ENCODE results near the gene LIFR. TPM values are rescaled to one million over a fixed set of nuclear protein-coding genes. Genes with fewer than 3 reads are reported as not detected.

The LIFR gene
- total RNA-seq, 1 donor = 39.8 TPM

DNA sequence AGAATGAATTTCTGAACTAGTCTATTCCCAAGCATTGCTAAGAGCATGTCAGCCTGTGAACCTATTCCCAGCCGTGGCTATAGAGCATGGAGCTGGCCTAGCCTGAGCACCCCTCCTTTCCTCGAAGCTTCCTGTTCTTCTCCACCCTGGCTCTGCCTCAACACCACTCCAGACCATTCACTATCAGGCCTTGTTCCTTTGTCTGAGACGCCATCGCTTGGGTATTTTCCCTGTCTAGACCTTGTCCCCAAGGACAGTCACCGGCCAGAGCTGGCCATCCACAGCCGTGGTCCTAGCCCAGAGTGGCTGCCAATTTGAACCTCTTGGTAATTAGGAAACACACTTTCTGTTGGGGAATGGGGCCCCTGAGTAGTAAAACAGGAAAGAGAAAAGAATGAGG, 105.8 kb downstream of the LIFR start:
- no peaks in the 10 kb centered on the region for H3K9me3 ChIP-seq (ENCODE audit: low read depth, low read length)
- no peak overlapping the region for H2AFZ ChIP-seq (ENCODE audit: low read length)
- no peak for DNase-seq (ENCODE audit: insufficient read length, low spot score, missing footprints)
- H4K20me1 ChIP-seq (ENCODE audit: insufficient read depth, low read length) = no peaks in the 10 kb centered on the region
- TF ChIP-seq, protein P1, sequence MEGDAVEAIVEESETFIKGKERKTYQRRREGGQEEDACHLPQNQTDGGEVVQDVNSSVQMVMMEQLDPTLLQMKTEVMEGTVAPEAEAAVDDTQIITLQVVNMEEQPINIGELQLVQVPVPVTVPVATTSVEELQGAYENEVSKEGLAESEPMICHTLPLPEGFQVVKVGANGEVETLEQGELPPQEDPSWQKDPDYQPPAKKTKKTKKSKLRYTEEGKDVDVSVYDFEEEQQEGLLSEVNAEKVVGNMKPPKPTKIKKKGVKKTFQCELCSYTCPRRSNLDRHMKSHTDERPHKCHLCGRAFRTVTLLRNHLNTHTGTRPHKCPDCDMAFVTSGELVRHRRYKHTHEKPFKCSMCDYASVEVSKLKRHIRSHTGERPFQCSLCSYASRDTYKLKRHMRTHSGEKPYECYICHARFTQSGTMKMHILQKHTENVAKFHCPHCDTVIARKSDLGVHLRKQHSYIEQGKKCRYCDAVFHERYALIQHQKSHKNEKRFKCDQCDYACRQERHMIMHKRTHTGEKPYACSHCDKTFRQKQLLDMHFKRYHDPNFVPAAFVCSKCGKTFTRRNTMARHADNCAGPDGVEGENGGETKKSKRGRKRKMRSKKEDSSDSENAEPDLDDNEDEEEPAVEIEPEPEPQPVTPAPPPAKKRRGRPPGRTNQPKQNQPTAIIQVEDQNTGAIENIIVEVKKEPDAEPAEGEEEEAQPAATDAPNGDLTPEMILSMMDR (IDR thresholded peaks at IDR 0.05; ENCODE audit: extremely low read depth, low read depth, low read length) = no peak
- H3K36me3 ChIP-seq (ENCODE audit: insufficient read depth, low read length) = peaks cover 57% of the 10 kb centered on the region
- H3K79me2 ChIP-seq (ENCODE audit: insufficient read depth, low read length) = peaks cover 13% of the 10 kb centered on the region
- H3K4me2 ChIP-seq (ENCODE audit: insufficient read depth, low read length) = no peak overlapping the region
- no peak overlapping the region for H3K4me3 ChIP-seq (ENCODE audit: insufficient read depth, low read length)
- no peaks in the 10 kb centered on the region for H3K27me3 ChIP-seq (ENCODE audit: insufficient read depth, low read length)
- peaks cover 4% of the 10 kb centered on the region for H3K4me1 ChIP-seq (ENCODE audit: insufficient read depth, low read length)
- H3K27ac ChIP-seq (ENCODE audit: low read depth, low read length) = no peak overlapping the region

DNA sequence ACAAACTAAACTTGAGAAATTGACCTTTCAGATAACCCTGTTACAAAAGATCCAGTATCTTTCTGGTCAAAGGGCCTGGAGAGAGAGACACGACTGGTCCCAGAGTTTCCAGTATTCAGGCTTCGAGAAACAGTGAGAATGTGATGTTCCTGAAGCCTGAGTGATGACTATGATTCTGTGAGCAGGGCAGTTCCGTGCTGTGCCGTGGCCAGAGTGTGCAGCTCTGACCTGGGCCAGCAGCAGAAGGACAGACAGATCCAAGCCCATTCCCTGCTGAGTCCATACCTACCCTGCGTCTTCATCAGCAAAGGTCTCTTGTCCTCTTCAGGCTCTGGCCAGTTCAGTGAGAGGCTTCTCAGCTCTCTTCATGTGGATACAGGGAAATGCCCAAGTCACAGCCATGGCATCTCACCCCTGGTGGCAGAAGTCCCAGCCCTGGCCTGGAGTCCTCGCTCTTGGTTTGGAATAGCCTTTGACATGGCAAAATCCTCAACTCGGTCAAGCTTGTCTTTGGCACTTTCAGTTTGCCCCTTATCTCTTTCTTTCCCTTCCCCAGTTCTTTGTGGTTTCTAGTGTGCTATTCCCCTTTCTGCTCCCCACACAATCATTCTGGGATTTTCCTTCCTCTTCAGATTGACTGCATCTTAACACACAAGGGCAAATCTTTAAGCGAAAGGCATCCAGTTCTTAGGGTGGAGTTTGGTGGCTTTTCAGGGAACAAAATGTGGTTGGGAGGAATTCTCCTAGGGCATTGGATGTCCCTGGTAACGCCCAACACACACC, 107.7 kb downstream of the LIFR start:
- Histone ChIP-seq H4K20me1 (ENCODE audit: insufficient read depth, low read length) (no peaks in the 10 kb centered on the region), H3K27ac (ENCODE audit: low read depth, low read length) (no peak overlapping the region), H3K36me3 (ENCODE audit: insufficient read depth, low read length) (peaks cover 42% of the 10 kb centered on the region), H3K9me3 (ENCODE audit: low read depth, low read length) (no peaks in the 10 kb centered on the region), H3K4me3 (ENCODE audit: insufficient read depth, low read length) (no peak overlapping the region), H2AFZ (ENCODE audit: low read length) (no peak overlapping the region), H3K79me2 (ENCODE audit: insufficient read depth, low read length) (peaks cover 13% of the 10 kb centered on the region), H3K4me1 (ENCODE audit: insufficient read depth, low read length) (peaks cover 9% of the 10 kb centered on the region), H3K27me3 (ENCODE audit: insufficient read depth, low read length) (no peaks in the 10 kb centered on the region), H3K4me2 (ENCODE audit: insufficient read depth, low read length) (no peak overlapping the region)
- DNase-seq (ENCODE audit: insufficient read length, low spot score, missing footprints) = peak; percentile 1
- TF ChIP-seq, protein P1 (IDR thresholded peaks at IDR 0.05; ENCODE audit: extremely low read depth, low read depth, low read length) = no peak

DNA sequence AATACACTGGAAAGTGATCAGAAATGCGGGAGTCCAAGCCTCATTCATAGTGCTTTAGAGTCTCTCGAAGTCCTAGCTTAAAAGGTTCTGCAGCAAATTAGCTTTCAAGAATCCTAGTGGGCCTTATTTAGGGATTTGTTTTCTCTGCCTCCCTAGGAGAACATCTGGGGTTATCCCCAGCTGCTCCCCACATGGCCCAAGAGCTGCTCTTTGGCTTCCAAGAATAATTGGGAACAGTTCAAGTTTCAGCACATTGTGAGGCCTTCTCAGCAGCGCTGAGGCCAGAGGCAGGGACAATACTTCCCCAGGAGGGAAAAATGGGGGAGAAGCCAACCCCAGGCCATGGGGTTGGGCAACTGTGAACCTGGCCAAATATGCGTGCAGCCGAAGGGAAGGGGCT, 108.7 kb downstream of the LIFR start:
- Histone ChIP-seq H3K36me3 (ENCODE audit: insufficient read depth, low read length) (peaks cover 33% of the 10 kb centered on the region), H3K27ac (ENCODE audit: low read depth, low read length) (no peak overlapping the region), H3K79me2 (ENCODE audit: insufficient read depth, low read length) (peaks cover 13% of the 10 kb centered on the region), H2AFZ (ENCODE audit: low read length) (no peak overlapping the region), H3K27me3 (ENCODE audit: insufficient read depth, low read length) (no peaks in the 10 kb centered on the region), H3K4me3 (ENCODE audit: insufficient read depth, low read length) (no peak overlapping the region), H3K9me3 (ENCODE audit: low read depth, low read length) (no peaks in the 10 kb centered on the region), H3K4me2 (ENCODE audit: insufficient read depth, low read length) (no peak overlapping the region), H3K4me1 (ENCODE audit: insufficient read depth, low read length) (peaks cover 9% of the 10 kb centered on the region), H4K20me1 (ENCODE audit: insufficient read depth, low read length) (no peaks in the 10 kb centered on the region)
- TF ChIP-seq, protein P1 (IDR thresholded peaks at IDR 0.05; ENCODE audit: extremely low read depth, low read depth, low read length) = no peak
- DNase-seq (ENCODE audit: insufficient read length, low spot score, missing footprints) = no peak

DNA sequence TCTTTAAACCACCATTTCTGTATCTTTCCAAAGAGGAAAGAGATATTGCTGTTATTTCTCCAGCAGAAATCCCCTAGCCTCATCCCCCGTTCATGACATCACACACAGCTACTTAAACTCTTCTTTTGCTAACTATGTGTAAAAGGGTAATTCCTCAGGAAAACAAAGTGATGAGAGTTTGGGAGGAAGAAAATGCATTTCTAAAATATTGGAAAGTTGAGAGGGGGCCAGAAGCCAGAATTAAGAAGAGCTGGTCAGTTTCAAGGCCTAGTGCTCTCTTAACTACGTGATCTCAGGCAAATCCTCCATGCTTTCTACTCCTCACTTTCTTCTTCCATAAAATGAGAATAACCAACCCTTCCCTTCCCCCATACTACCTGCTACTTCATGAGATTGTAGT, 109.4 kb downstream of the LIFR start:
- H3K4me3 ChIP-seq (ENCODE audit: insufficient read depth, low read length) = peak overlapping the region; percentile 86
- peaks cover 9% of the 10 kb centered on the region for H3K4me1 ChIP-seq (ENCODE audit: insufficient read depth, low read length)
- H2AFZ ChIP-seq (ENCODE audit: low read length) = no peak overlapping the region
- H4K20me1 ChIP-seq (ENCODE audit: insufficient read depth, low read length) = no peaks in the 10 kb centered on the region
- peak overlapping the region; percentile 84 for H3K4me2 ChIP-seq (ENCODE audit: insufficient read depth, low read length)
- TF ChIP-seq, protein P1 (IDR thresholded peaks at IDR 0.05; ENCODE audit: extremely low read depth, low read depth, low read length) = no peak
- H3K27me3 ChIP-seq (ENCODE audit: insufficient read depth, low read length) = no peaks in the 10 kb centered on the region
- H3K27ac ChIP-seq (ENCODE audit: low read depth, low read length) = no peak overlapping the region
- no peaks in the 10 kb centered on the region for H3K9me3 ChIP-seq (ENCODE audit: low read depth, low read length)
- peak; percentile 34 for DNase-seq (ENCODE audit: insufficient read length, low spot score, missing footprints)
- peaks cover 13% of the 10 kb centered on the region for H3K79me2 ChIP-seq (ENCODE audit: insufficient read depth, low read length)
- peaks cover 27% of the 10 kb centered on the region for H3K36me3 ChIP-seq (ENCODE audit: insufficient read depth, low read length)

Measured in osteoblast (primary cell).